Measurements from ENCODE around the gene EYA2.

DNA sequence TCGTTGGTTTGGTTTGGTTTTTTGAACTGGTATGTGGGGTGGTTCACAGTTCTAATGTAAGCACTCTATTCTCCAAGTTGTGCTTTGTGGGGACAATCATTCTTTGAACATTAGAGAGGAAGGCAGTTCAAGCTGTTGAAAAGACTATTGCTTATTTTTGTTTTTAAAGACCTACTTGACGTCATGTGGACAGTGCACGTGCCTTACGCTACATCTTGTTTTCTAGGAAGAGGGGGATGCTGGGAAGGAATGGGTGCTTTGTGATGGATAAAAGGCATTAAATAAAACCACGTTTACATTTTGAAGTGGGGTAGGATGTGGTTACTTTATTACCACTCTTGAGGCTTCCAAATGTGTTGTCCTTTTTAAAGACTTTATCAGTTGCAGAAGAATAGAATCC is 293.9 kb downstream of the EYA2 start:
- TF ChIP-seq POLR2AphosphoS5 (IDR thresholded peaks at IDR 0.05) (no peak), EP300 (IDR thresholded peaks at IDR 0.05) (no peak)
- TF ChIP-seq, protein P1, sequence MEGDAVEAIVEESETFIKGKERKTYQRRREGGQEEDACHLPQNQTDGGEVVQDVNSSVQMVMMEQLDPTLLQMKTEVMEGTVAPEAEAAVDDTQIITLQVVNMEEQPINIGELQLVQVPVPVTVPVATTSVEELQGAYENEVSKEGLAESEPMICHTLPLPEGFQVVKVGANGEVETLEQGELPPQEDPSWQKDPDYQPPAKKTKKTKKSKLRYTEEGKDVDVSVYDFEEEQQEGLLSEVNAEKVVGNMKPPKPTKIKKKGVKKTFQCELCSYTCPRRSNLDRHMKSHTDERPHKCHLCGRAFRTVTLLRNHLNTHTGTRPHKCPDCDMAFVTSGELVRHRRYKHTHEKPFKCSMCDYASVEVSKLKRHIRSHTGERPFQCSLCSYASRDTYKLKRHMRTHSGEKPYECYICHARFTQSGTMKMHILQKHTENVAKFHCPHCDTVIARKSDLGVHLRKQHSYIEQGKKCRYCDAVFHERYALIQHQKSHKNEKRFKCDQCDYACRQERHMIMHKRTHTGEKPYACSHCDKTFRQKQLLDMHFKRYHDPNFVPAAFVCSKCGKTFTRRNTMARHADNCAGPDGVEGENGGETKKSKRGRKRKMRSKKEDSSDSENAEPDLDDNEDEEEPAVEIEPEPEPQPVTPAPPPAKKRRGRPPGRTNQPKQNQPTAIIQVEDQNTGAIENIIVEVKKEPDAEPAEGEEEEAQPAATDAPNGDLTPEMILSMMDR (IDR thresholded peaks at IDR 0.05): no peak

Measured in gastroesophageal sphincter (tissue), 3 donors.